Measurements from ENCODE around the gene BAG2.

DNA sequence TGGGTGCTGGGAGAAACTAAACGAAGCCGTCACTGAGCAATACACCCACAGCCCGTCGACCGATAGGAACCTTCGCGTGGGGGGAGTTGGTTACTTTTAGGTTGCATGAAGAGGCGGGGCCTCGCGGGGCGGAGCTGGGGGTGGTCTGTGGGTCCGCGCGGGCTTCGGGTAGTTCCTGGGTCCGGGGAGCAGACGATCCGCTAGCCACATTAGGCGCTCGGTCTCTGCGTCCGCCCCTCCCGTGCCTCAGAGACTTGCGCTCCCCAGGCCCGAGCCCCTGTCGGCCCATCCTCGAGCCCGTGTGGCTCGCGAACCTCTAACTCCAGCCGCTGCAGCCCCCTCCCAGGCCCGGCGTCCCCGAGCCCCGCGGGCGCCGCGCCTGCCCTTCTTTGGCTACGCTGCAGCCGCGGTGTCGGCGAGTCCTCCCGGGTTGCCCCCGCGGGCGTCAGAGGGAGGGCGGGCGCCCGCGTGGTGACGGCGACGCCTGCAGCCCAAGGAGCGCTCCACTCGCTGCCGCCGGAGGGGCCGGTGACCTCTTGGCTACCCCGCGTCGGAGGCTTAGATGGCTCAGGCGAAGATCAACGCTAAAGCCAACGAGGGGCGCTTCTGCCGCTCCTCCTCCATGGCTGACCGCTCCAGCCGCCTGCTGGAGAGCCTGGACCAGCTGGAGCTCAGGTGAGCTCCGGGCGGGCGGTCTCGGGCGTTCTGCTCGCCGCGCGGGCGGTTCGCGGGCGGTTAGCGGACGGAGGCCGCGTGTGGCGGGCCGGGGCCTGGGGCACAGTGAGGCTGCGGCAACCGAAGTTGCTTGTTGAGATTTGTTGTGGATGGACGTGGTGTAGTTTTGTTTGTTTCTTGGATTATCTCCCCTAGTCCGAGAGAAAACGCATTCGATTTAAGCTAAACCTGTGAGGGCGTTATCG, at the start of gene BAG2:
- TF ChIP-seq, protein P1, sequence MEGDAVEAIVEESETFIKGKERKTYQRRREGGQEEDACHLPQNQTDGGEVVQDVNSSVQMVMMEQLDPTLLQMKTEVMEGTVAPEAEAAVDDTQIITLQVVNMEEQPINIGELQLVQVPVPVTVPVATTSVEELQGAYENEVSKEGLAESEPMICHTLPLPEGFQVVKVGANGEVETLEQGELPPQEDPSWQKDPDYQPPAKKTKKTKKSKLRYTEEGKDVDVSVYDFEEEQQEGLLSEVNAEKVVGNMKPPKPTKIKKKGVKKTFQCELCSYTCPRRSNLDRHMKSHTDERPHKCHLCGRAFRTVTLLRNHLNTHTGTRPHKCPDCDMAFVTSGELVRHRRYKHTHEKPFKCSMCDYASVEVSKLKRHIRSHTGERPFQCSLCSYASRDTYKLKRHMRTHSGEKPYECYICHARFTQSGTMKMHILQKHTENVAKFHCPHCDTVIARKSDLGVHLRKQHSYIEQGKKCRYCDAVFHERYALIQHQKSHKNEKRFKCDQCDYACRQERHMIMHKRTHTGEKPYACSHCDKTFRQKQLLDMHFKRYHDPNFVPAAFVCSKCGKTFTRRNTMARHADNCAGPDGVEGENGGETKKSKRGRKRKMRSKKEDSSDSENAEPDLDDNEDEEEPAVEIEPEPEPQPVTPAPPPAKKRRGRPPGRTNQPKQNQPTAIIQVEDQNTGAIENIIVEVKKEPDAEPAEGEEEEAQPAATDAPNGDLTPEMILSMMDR (IDR thresholded peaks at IDR 0.05) = peak in 3 of 7 experiments; percentile 13 to 44 (median 36)
- TF ChIP-seq POLR2A (IDR thresholded peaks at IDR 0.05) = peak; percentile 42 to 71 (median 61)

Measured in body of pancreas (tissue), 4 donors.